Left ventricle myocardium inferior (tissue), 1 donor: ENCODE measurements around the gene NRROS. TPM values are rescaled to one million over a fixed set of nuclear protein-coding genes. Genes with fewer than 3 reads are reported as not detected.
"Not testable (repeated sequence)": the region's sequence is repeated elsewhere in the genome, so short reads cannot be mapped to it uniquely, and the experiment has no call there.

Experiments
- DNase-seq: peaks from one replicate; pipeline ENCODE4 v3.0.0-alpha.2; 2020
- H3K27ac ChIP-seq: fragments of 200-600 bp; replicated peaks from 2 replicates; pipeline ENCODE4 v1.8.0; 2021
- H3K27me3 ChIP-seq: fragments of 200-600 bp; 2 replicates; pipeline ENCODE4 v1.8.0; 2021; ENCODE audit warnings: low read depth
- H3K36me3 ChIP-seq: fragments of 200-600 bp; 2 replicates; pipeline ENCODE4 v1.8.0; 2021
- H3K4me1 ChIP-seq: fragments of 200-600 bp; 2 replicates; pipeline ENCODE4 v1.8.0; 2021
- H3K4me3 ChIP-seq: fragments of 200-600 bp; 2 replicates; pipeline ENCODE4 v1.8.0; 2021; ENCODE audit warnings: mild to moderate bottlenecking, moderate library complexity
- H3K9me3 ChIP-seq: fragments of 200-600 bp; replicated peaks from 2 replicates; pipeline ENCODE4 v1.8.0; 2021
- CTCF ChIP-seq: fragments of 200-600 bp; IDR thresholded peaks from 2 replicates; pipeline ENCODE4 v1.8.0; 2021; ENCODE audit warnings: antibody characterized with exemption, mild to moderate bottlenecking, borderline replicate concordance
- intact Hi-C: fragments of 100-400 bp; cut with micrococcal nuclease; formaldehyde crosslinking; loops from one replicate; pipeline ENCODE4 v1.11.0; 2022
- total RNA-seq: library from RNA; stranded (reverse); fragmentation: NEBNext Ultra II Directional; extraction: Animal tissue kit (Norgen Biotek cat#: 25700); gene quantifications from one replicate; pipeline ENCODE4 v1.2.1, GENCODE V29; 2021
- donor health status: DM: no; HTN: yes; CAD: no; lungs with severe emphysema.

The NRROS gene
- total RNA-seq, 1 donor from 2014 or later = 2.4 TPM

GRCh38 chr3:196633555-196634151 is 5.8 kb upstream of the NRROS start:
- peaks cover 23% of the 10 kb centered on the region for H3K4me1 ChIP-seq
- DNase-seq = no peak
- peak overlapping the region; percentile 91 for H3K27ac ChIP-seq
- H3K4me3 ChIP-seq = peak overlapping the region; percentile 70
- H3K9me3 ChIP-seq = no peaks in the 10 kb centered on the region
- TF ChIP-seq CTCF = no peak
- no peaks in the 10 kb centered on the region for H3K27me3 ChIP-seq
- intact Hi-C loops = no loop called here
- H3K36me3 ChIP-seq = no peaks in the 10 kb centered on the region

GRCh38 chr3:196634224-196634623 is 5.3 kb upstream of the NRROS start:
- peak overlapping the region; percentile 91 for H3K27ac ChIP-seq
- intact Hi-C loops = no loop called here
- H3K4me1 ChIP-seq = peaks cover 29% of the 10 kb centered on the region
- H3K9me3 ChIP-seq = no peaks in the 10 kb centered on the region
- no peak for DNase-seq
- TF ChIP-seq CTCF = no peak
- no peak overlapping the region for H3K4me3 ChIP-seq
- H3K27me3 ChIP-seq = no peaks in the 10 kb centered on the region
- H3K36me3 ChIP-seq = no peaks in the 10 kb centered on the region

- no peaks in the 10 kb centered on the region for H3K36me3 ChIP-seq
- H3K27ac ChIP-seq = peak overlapping the region; percentile 18
- H3K9me3 ChIP-seq = no peaks in the 10 kb centered on the region
- no peak for TF ChIP-seq CTCF
- peaks cover 6% of the 10 kb centered on the region for H3K27me3 ChIP-seq
- H3K4me3 ChIP-seq = no peak overlapping the region
- peaks cover 35% of the 10 kb centered on the region for H3K4me1 ChIP-seq
- DNase-seq = no peak
- intact Hi-C loops = no loop called here
Observed at GRCh38 chr3:196634829-196635228, 4.7 kb upstream of the NRROS start.

- DNase-seq = no peak
- no peaks in the 10 kb centered on the region for H3K36me3 ChIP-seq
- no peaks in the 10 kb centered on the region for H3K9me3 ChIP-seq
- intact Hi-C loops = no loop called here
- H3K27me3 ChIP-seq = peaks cover 17% of the 10 kb centered on the region
- TF ChIP-seq CTCF = no peak
- no peak overlapping the region for H3K4me3 ChIP-seq
- no peak overlapping the region for H3K27ac ChIP-seq
- peaks cover 45% of the 10 kb centered on the region for H3K4me1 ChIP-seq
Observed at GRCh38 chr3:196636369-196637349, 2.8 kb upstream of the NRROS start.

- intact Hi-C loops, H3K36me3 ChIP-seq, H3K9me3 ChIP-seq, H3K4me3 ChIP-seq, DNase-seq: not testable (repeated sequence)
- Histone ChIP-seq H3K27ac (peak overlapping the region; percentile 88), H3K4me1 (peaks cover 38% of the 10 kb centered on the region), H3K27me3 (peaks cover 17% of the 10 kb centered on the region)
Observed at GRCh38 chr3:196637941-196638340, 1.6 kb upstream of the NRROS start.
